Keratinocyte (primary cell): ENCODE measurements around the gene PTPRR. TPM values are rescaled to one million over a fixed set of nuclear protein-coding genes. Genes with fewer than 3 reads are reported as not detected.

ENCODE experiments used
- DNase-seq: peaks from one replicate; pipeline ENCODE4 v3.0.0-alpha.2; 2011; ENCODE audit warnings: low read depth, missing footprints, low spot score
- FAIRE-seq: peaks from 2 replicates; lab custom pipeline; 2011; peaks lifted over from hg19 to GRCh38; lab: Jason Lieb, UNC
- H2AFZ ChIP-seq: 2 replicates; pipeline ENCODE4 v1.6.0; 2012; ENCODE audit warnings: low read length, control low read depth, inconsistent platforms; ENCODE audit not compliant: control insufficient read depth
- H3K27ac ChIP-seq: 2 replicates; pipeline ENCODE4 v1.5.1; 2011; ENCODE audit warnings: low read length; ENCODE audit not compliant: control insufficient read depth, insufficient read depth
- H3K27me3 ChIP-seq: 3 replicates; pipeline ENCODE4 v1.6.0; 2011; ENCODE audit warnings: low read length; ENCODE audit not compliant: control insufficient read depth, insufficient read depth; ENCODE audit errors: extremely low read depth
- H3K36me3 ChIP-seq, 2 experiments: 2 replicates in 1 of 2; 3 replicates in 1 of 2; pipeline ENCODE4 v1.5.1; 2011; ENCODE audit warnings: low read length in 2 of 2, mild to moderate bottlenecking in 1 of 2; ENCODE audit not compliant: control insufficient read depth in 2 of 2, insufficient read depth in 2 of 2; ENCODE audit errors: extremely low read depth in 1 of 2
- H3K4me1 ChIP-seq: 3 replicates; pipeline ENCODE4 v1.5.1; 2011; ENCODE audit warnings: low read length; ENCODE audit not compliant: control insufficient read depth, insufficient read depth; ENCODE audit errors: extremely low read depth
- H3K4me2 ChIP-seq: 3 replicates; pipeline ENCODE4 v1.6.0; 2011; ENCODE audit warnings: low read depth, low read length; ENCODE audit not compliant: control insufficient read depth, insufficient read depth; ENCODE audit errors: extremely low read depth
- H3K4me3 ChIP-seq, 3 experiments: fragments of 200-600 bp in 1 of 3; sonication (generic) in 1 of 3; 2 replicates in 2 of 3; 3 replicates in 1 of 3; pipeline ENCODE4 v1.5.1; 2011 to 2016; ENCODE audit warnings: low read length in 3 of 3, mild to moderate bottlenecking in 3 of 3, control low read depth in 2 of 3, inconsistent platforms in 1 of 3, low read depth in 1 of 3, mixed read lengths in 1 of 3, mixed run types in 1 of 3, moderate library complexity in 1 of 3; ENCODE audit not compliant: control insufficient read depth in 2 of 3, insufficient read depth in 2 of 3; ENCODE audit errors: extremely low read depth in 1 of 3
- H3K79me2 ChIP-seq: 2 replicates; pipeline ENCODE4 v1.6.0; 2012; ENCODE audit warnings: low read length; ENCODE audit not compliant: control insufficient read depth, insufficient read depth
- H3K9ac ChIP-seq: 3 replicates; pipeline ENCODE4 v1.6.0; 2011; ENCODE audit warnings: low read length; ENCODE audit not compliant: control insufficient read depth, insufficient read depth; ENCODE audit errors: extremely low read depth
- H3K9me1 ChIP-seq: 3 replicates; pipeline ENCODE4 v1.6.0; 2011; ENCODE audit warnings: low read length; ENCODE audit not compliant: control insufficient read depth, insufficient read depth; ENCODE audit errors: extremely low read depth
- H3K9me3 ChIP-seq: 2 replicates; pipeline ENCODE4 v1.5.1; 2012; ENCODE audit warnings: low read depth, low read length; ENCODE audit not compliant: control insufficient read depth
- H4K20me1 ChIP-seq: 3 replicates; pipeline ENCODE4 v1.6.0; 2011; ENCODE audit warnings: low read length; ENCODE audit not compliant: control insufficient read depth, insufficient read depth; ENCODE audit errors: extremely low read depth
- CTCF ChIP-seq, 3 experiments: IDR thresholded peaks in 1 of 3; conservative IDR thresholded peaks in 1 of 3; optimal IDR thresholded peaks in 1 of 3; 2 replicates in 2 of 3; 3 replicates in 1 of 3; pipeline versions ENCODE3 to v1.5.1; 2011; ENCODE audit warnings: low read length in 3 of 3, mild to moderate bottlenecking in 3 of 3, moderate library complexity in 2 of 3, control low read depth in 1 of 3, inconsistent platforms in 1 of 3; ENCODE audit not compliant: insufficient read depth in 2 of 3; ENCODE audit errors: extremely low read depth in 1 of 3
- EZH2 ChIP-seq: IDR thresholded peaks from one replicate; pipeline ENCODE4 v1.6.1; 2012; ENCODE audit warnings: inconsistent platforms, mild to moderate bottlenecking, low read length, moderate library complexity
- dilution Hi-C: fragments of 300-500 bp; cut with MboI; formaldehyde crosslinking; loops from one replicate; pipeline ENCODE4 v1.7.0; 2020; ENCODE audit warnings: low sequenced_read_pairs; ENCODE audit not compliant: extremely low pct_ligation_motif_present
- polyA plus RNA-seq, 5 experiments: library from polyadenylated mRNA; depleted of rRNA in 3 of 5; stranded (reverse) in 3 of 5; stranded (forward) in 1 of 5; unstranded in 1 of 5; fragments of >200 nt; gene quantifications; 1 replicate in 1 of 5; 2 replicates in 3 of 5; 3 replicates in 1 of 5; pipeline versions ENCODE4 v1.2.1 to v1.2.3, GENCODE V29; 2011 to 2012; ENCODE audit warnings: missing spikeins in 2 of 5, low read depth in 1 of 5, low replicate concordance in 1 of 5

PTPRR gene
- polyA plus RNA-seq, 1 donor (not counting 4 experiments of a cell fraction or from before 2014, with no cell fraction given), result 3.1 TPM

GRCh38 chr12:70933133-70933532 is 12.6 kb upstream of the PTPRR start:
- Histone ChIP-seq H3K4me1 (no peaks in the 10 kb centered on the region), H3K4me2 (no peak overlapping the region), H3K27me3 (no peaks in the 10 kb centered on the region), H3K9me3 (no peaks in the 10 kb centered on the region), H3K36me3 (no peaks in the 10 kb centered on the region), H3K4me3 (no peak overlapping the region), H3K27ac (no peak overlapping the region), H4K20me1 (no peaks in the 10 kb centered on the region), H3K9ac (no peak overlapping the region), H3K9me1 (no peaks in the 10 kb centered on the region), H3K79me2 (no peaks in the 10 kb centered on the region), H2AFZ (no peak overlapping the region)
- dilution Hi-C loops, result no loop called here
- DNase-seq (no peak), FAIRE-seq (no peak)
- TF ChIP-seq CTCF (optimal IDR thresholded peaks at IDR 0.05 in 1 of 3, IDR thresholded peaks at IDR 0.05 in 1 of 3, conservative IDR thresholded peaks at IDR 0.05 in 1 of 3; ENCODE audit: extremely low read depth in 1 of 3, insufficient read depth in 2 of 3, low read length in 3 of 3), result no peak
- TF ChIP-seq EZH2, result no peak

- Histone ChIP-seq H3K36me3 (no peaks in the 10 kb centered on the region), H4K20me1 (no peaks in the 10 kb centered on the region), H2AFZ (no peak overlapping the region), H3K4me1 (no peaks in the 10 kb centered on the region), H3K9me3 (no peaks in the 10 kb centered on the region), H3K9me1 (no peaks in the 10 kb centered on the region), H3K4me2 (no peak overlapping the region), H3K27me3 (no peaks in the 10 kb centered on the region), H3K79me2 (no peaks in the 10 kb centered on the region), H3K4me3 (no peak overlapping the region), H3K9ac (no peak overlapping the region), H3K27ac (no peak overlapping the region)
- TF ChIP-seq CTCF (optimal IDR thresholded peaks at IDR 0.05 in 1 of 3, IDR thresholded peaks at IDR 0.05 in 1 of 3, conservative IDR thresholded peaks at IDR 0.05 in 1 of 3; ENCODE audit: extremely low read depth in 1 of 3, insufficient read depth in 2 of 3, low read length in 3 of 3), result no peak
- TF ChIP-seq EZH2, result no peak
- DNase-seq, result no peak
- FAIRE-seq, result no peak
- dilution Hi-C loops, result no loop called here
Observed at GRCh38 chr12:70929029-70929428, 8.5 kb upstream of the PTPRR start.
